ENCODE data around the gene CDKL4.

CDKL4 gene

DNA sequence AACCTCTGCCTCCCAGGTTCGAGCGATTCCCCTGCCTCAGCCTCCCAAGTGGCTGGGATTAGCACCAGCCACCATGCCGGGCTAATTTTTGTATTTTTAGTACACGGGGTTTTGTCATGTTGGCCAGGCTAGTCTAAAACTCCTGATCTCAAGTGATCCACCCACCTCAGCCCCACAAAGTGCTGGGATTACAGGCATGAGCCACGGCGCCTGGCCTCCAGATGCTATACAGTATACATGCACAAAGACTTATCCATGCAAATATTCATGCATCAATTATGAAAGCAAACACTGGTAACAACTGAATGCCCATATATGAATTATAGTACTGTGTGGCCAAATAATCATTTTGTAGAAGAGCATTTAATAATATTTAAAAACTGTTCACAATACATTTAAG lies 86.9 kb downstream of the CDKL4 start:
- Histone ChIP-seq H3K9me3 (ENCODE audit: control insufficient read depth, insufficient read depth, low read depth, low read length) (no peaks in the 10 kb centered on the region), H3K27ac (ENCODE audit: extremely low read depth, low read depth, low read length) (no peak overlapping the region), H3K36me3 (ENCODE audit: control insufficient read depth in 2 of 2, insufficient read depth in 1 of 2, low read length in 2 of 2) (no peaks in the 10 kb centered on the region), H3K4me1 (ENCODE audit: control insufficient read depth, insufficient read depth, low read length) (no peaks in the 10 kb centered on the region), H3K4me3 (ENCODE audit: low read depth, low read length) (no peak overlapping the region)
- TF ChIP-seq, protein P1, sequence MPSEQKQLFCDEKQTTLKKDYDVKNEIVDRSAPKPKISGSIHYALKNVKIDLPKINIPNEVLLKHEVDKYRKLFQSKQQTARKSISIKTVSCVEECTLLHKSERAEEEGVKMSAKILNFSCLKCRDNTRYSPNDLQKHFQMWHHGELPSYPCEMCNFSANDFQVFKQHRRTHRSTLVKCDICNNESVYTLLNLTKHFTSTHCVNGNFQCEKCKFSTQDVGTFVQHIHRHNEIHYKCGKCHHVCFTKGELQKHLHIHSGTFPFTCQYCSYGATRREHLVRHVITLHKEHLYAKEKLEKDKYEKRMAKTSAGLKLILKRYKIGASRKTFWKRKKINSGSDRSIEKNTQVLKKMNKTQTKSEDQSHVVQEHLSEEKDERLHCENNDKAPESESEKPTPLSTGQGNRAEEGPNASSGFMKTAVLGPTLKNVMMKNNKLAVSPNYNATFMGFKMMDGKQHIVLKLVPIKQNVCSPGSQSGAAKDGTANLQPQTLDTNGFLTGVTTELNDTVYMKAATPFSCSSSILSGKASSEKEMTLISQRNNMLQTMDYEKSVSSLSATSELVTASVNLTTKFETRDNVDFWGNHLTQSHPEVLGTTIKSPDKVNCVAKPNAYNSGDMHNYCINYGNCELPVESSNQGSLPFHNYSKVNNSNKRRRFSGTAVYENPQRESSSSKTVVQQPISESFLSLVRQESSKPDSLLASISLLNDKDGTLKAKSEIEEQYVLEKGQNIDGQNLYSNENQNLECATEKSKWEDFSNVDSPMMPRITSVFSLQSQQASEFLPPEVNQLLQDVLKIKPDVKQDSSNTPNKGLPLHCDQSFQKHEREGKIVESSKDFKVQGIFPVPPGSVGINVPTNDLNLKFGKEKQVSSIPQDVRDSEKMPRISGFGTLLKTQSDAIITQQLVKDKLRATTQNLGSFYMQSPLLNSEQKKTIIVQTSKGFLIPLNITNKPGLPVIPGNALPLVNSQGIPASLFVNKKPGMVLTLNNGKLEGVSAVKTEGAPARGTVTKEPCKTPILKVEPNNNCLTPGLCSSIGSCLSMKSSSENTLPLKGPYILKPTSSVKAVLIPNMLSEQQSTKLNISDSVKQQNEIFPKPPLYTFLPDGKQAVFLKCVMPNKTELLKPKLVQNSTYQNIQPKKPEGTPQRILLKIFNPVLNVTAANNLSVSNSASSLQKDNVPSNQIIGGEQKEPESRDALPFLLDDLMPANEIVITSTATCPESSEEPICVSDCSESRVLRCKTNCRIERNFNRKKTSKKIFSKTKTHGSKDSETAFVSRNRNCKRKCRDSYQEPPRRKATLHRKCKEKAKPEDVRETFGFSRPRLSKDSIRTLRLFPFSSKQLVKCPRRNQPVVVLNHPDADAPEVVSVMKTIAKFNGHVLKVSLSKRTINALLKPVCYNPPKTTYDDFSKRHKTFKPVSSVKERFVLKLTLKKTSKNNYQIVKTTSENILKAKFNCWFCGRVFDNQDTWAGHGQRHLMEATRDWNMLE (tag by site-specific recombination; conservative IDR thresholded peaks at IDR 0.05; ENCODE audit: low read depth): no peak
- TF ChIP-seq ZNF404 (tag by site-specific recombination; IDR thresholded peaks at IDR 0.05) (no peak), ZNF571 (tag by site-specific recombination; IDR thresholded peaks at IDR 0.05) (no peak), EGR2 (tag by site-specific recombination; IDR thresholded peaks at IDR 0.05; ENCODE audit: low read depth) (no peak), ZNF701 (tag by site-specific recombination; IDR thresholded peaks at IDR 0.05) (no peak), ZNF221 (tag by site-specific recombination; IDR thresholded peaks at IDR 0.05; ENCODE audit: borderline replicate concordance) (no peak), ZNF416 (tag by site-specific recombination; IDR thresholded peaks at IDR 0.05) (no peak), ZNF521 (tag by site-specific recombination; IDR thresholded peaks at IDR 0.05) (no peak), ZNF155 (tag by site-specific recombination; IDR thresholded peaks at IDR 0.05) (no peak), OSR2 (tag by site-specific recombination; IDR thresholded peaks at IDR 0.05) (no peak), ZNF146 (tag by site-specific recombination; IDR thresholded peaks at IDR 0.05) (no peak), ZNF514 (tag by site-specific recombination; IDR thresholded peaks at IDR 0.05) (no peak)
- TF ChIP-seq, protein P2, sequence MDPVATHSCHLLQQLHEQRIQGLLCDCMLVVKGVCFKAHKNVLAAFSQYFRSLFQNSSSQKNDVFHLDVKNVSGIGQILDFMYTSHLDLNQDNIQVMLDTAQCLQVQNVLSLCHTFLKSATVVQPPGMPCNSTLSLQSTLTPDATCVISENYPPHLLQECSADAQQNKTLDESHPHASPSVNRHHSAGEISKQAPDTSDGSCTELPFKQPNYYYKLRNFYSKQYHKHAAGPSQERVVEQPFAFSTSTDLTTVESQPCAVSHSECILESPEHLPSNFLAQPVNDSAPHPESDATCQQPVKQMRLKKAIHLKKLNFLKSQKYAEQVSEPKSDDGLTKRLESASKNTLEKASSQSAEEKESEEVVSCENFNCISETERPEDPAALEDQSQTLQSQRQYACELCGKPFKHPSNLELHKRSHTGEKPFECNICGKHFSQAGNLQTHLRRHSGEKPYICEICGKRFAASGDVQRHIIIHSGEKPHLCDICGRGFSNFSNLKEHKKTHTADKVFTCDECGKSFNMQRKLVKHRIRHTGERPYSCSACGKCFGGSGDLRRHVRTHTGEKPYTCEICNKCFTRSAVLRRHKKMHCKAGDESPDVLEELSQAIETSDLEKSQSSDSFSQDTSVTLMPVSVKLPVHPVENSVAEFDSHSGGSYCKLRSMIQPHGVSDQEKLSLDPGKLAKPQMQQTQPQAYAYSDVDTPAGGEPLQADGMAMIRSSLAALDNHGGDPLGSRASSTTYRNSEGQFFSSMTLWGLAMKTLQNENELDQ (tag by site-specific recombination; IDR thresholded peaks at IDR 0.05; ENCODE audit: low read depth): no peak
- POLR2A ChIA-PET: no interaction called here
- CTCF ChIA-PET: no interaction called here

DNA sequence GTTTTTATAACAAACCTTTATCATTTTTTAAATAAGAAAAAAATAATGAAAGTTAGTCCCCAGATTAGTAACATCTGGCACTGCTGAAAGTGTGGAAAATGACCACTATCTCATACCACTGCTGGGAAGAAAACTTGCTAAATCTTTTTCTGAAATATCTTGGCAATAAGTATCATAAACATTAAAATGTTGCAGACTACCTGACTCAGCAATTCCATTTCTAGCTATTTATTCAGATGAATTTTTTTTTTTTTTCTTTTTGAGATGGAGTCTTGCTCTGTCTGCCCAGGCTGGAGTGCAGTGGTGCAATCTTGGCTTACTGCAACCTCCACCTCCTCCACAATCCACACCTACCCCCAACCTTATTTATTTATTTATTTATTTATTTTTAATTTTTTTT lies 87.7 kb downstream of the CDKL4 start:
- H3K4me3 ChIP-seq (ENCODE audit: low read depth, low read length): no peak overlapping the region
- no peak overlapping the region for H3K27ac ChIP-seq (ENCODE audit: extremely low read depth, low read depth, low read length)
- POLR2A ChIA-PET: no interaction called here
- no peaks in the 10 kb centered on the region for H3K4me1 ChIP-seq (ENCODE audit: control insufficient read depth, insufficient read depth, low read length)
- CTCF ChIA-PET: interaction anchor here (0.7 kb wide), 1 partner anchor 73 kb away, joined by 3 read pairs; no protein-coding TSS in a partner anchor
- no peaks in the 10 kb centered on the region for H3K36me3 ChIP-seq (ENCODE audit: control insufficient read depth in 2 of 2, insufficient read depth in 1 of 2, low read length in 2 of 2)
- H3K9me3 ChIP-seq (ENCODE audit: control insufficient read depth, insufficient read depth, low read depth, low read length): no peaks in the 10 kb centered on the region
- no peak for TF ChIP-seq KLF7 (tag by site-specific recombination; IDR thresholded peaks at IDR 0.05; ENCODE audit: borderline replicate concordance)
- TF ChIP-seq ZNF664 (tag by site-specific recombination; IDR thresholded peaks at IDR 0.05): no peak
- TF ChIP-seq ZNF391 (tag by site-specific recombination; IDR thresholded peaks at IDR 0.05; ENCODE audit: borderline replicate concordance, low read depth): no peak
- TF ChIP-seq YY2 (tag by site-specific recombination; IDR thresholded peaks at IDR 0.05): no peak
- TF ChIP-seq, protein P2 (tag by site-specific recombination; IDR thresholded peaks at IDR 0.05; ENCODE audit: low read depth): no peak
- TF ChIP-seq ZNF558 (tag by site-specific recombination; IDR thresholded peaks at IDR 0.05): no peak
- no peak for TF ChIP-seq ZNF549 (tag by site-specific recombination; IDR thresholded peaks at IDR 0.05)
- TF ChIP-seq ZNF626 (tag by site-specific recombination; IDR thresholded peaks at IDR 0.05): no peak
- TF ChIP-seq, protein P3, sequence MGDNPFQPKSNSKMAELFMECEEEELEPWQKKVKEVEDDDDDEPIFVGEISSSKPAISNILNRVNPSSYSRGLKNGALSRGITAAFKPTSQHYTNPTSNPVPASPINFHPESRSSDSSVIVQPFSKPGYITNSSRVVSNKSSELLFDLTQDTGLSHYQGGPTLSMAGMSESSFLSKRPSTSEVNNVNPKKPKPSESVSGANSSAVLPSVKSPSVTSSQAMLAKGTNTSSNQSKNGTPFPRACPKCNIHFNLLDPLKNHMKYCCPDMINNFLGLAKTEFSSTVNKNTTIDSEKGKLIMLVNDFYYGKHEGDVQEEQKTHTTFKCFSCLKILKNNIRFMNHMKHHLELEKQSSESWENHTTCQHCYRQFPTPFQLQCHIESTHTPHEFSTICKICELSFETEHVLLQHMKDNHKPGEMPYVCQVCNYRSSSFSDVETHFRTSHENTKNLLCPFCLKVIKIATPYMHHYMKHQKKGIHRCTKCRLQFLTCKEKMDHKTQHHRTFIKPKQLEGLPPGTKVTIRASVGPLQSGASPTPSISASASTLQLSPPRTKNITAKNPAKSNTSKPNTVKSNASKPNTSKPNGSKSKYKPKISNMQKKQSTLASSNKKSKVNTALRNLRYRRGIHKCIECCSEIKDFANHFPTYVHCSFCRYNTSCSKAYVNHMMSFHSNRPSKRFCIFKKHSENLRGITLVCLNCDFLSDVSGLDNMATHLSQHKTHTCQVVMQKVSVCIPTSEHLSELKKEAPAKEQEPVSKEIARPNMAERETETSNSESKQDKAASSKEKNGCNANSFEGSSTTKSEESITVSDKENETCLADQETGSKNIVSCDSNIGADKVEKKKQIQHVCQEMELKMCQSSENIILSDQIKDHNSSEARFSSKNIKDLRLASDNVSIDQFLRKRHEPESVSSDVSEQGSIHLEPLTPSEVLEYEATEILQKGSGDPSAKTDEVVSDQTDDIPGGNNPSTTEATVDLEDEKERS (tag by site-specific recombination; IDR thresholded peaks at IDR 0.05): no peak
- TF ChIP-seq, protein P4, sequence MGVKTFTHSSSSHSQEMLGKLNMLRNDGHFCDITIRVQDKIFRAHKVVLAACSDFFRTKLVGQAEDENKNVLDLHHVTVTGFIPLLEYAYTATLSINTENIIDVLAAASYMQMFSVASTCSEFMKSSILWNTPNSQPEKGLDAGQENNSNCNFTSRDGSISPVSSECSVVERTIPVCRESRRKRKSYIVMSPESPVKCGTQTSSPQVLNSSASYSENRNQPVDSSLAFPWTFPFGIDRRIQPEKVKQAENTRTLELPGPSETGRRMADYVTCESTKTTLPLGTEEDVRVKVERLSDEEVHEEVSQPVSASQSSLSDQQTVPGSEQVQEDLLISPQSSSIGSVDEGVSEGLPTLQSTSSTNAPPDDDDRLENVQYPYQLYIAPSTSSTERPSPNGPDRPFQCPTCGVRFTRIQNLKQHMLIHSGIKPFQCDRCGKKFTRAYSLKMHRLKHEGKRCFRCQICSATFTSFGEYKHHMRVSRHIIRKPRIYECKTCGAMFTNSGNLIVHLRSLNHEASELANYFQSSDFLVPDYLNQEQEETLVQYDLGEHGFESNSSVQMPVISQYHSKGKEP (tag by site-specific recombination; IDR thresholded peaks at IDR 0.05): no peak
